CD4-positive, alpha-beta T cell treated with Interleukin-15 for 1 hour (primary cell): ENCODE results near the gene MUC5AC.
A peak's percentile ranks its signal among the peaks of the same experiment; 100 is the strongest.
"Not testable (repeated sequence)": the region's sequence is repeated elsewhere in the genome, so short reads cannot be mapped to it uniquely, and the experiment has no call there.

Experiments
- DNase-seq: peaks from one replicate; pipeline ENCODE4 v3.0.0-alpha.2; 2020

The MUC5AC gene

GRCh38 chr11:1163911-1164735, 6.4 kb downstream of the MUC5AC start:
- DNase-seq = peak; percentile 10

DNA sequence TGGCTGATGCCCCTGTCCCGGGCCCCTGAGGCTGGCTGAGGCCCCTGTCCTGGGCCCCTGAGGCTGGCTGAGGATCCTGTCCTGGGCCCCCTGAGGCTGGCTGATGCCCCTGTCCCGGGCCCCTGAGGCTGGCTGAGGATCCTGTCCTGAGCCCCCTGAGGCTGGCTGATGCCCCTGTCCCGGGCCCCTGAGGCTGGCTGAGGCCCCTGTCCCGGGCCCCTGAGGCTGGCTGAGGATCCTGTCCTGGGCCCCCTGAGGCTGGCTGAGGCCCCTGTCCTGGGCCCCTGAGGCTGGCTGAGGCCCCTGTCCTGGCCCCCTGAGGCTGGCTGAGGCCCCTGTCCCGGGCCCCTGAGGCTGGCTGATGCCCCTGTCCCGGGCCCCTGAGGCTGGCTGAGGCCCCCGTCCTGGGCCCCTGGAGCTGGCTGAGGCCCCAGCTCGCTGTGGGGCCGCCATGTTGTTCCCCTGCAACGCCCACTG, 7.1 kb downstream of the MUC5AC start:
- peak; percentile 9 for DNase-seq

DNA sequence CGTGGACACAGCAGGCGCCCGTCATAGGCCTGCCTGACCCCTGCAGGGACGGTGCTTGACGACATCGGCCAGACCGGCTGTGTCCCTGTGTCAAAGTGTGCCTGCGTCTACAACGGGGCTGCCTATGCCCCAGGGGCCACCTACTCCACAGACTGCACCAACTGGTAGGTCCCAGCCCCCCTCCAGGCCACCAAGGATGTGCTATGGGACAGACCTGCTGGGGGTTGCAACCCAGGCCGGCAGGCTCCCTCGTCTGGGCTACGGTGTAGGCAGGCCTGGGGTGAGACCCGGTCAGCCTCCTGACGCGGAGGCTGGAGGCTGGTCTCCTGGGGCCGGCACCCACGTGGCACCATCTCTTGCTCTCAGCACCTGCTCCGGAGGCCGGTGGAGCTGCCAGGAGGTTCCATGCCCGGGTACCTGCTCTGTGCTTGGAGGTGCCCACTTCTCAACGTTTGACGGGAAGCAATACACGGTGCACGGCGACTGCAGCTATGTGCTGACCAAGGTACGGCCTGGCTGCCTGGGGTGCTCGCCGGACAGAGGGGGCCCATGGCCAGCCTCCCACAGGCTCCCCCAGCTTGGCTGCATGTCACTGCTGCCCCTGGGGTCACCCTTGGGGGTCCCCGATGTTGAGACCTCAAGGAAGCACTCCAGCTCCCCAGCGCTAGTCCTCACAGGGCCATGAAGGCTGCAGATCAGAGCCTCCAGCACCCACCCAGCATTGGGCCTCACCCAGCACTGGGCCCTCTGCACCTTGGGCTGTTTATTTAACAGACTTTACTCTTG, 7.7 kb downstream of the MUC5AC start:
- DNase-seq = peak; percentile 15

DNA sequence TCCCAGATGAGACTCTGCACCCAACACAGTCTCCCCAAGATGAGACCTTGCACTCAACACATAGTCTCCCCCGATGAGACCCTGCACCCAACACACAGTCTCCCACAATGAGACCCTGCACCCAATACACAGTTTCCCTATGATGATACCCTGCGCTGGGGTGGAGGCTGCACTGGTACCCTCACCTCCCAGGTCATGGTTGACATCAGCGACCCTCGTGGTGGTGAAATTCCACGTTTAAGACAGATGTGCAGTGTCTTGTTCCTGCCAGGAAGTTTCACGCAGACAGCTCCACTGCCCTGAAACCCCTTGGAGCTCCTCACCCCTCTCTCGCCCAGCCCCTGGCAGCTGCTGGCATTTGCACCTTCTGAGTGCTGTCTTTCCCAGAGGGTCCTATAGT, 9.5 kb downstream of the MUC5AC start:
- DNase-seq = no peak

DNA sequence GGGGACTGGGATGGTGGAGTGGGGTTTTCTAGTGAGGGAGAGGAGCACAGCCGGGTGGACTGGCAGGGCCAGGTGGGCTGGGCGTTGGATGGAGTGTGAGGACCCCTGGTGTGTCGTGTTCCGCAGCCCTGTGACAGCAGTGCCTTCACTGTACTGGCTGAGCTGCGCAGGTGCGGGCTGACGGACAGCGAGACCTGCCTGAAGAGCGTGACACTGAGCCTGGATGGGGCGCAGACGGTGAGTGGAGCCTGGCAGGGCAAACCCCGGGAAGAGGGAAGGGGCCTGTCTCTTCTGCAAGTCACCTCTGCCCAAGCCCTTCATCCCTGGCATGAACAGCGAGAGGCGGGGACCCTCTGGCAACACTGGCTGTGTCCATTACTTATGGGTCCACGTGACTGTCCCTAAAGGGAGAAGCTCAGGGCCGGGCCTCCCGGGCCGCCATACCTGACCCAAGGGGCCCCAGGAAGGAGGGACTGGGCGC, 10.0 kb downstream of the MUC5AC start:
- no peak for DNase-seq

GRCh38 chr11:1168256-1168655, 10.5 kb downstream of the MUC5AC start:
- DNase-seq = no peak

DNA sequence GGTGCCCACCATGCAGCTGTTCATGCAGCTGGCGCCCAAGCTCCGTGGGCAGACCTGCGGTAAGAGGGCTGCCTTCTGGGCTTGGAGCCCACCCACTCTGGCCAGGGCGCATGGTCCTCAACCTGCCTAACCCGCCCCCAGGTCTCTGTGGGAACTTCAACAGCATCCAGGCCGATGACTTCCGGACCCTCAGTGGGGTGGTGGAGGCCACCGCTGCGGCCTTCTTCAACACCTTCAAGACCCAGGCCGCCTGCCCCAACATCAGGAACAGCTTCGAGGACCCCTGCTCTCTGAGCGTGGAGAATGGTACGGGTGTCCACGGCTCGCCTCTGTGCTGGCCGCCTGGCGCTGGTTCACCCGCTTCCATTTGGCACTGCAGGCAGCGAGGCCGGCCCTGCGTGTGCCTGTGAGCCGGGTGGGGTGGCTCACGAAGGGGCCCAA, 11.0 kb downstream of the MUC5AC start:
- no peak for DNase-seq

DNA sequence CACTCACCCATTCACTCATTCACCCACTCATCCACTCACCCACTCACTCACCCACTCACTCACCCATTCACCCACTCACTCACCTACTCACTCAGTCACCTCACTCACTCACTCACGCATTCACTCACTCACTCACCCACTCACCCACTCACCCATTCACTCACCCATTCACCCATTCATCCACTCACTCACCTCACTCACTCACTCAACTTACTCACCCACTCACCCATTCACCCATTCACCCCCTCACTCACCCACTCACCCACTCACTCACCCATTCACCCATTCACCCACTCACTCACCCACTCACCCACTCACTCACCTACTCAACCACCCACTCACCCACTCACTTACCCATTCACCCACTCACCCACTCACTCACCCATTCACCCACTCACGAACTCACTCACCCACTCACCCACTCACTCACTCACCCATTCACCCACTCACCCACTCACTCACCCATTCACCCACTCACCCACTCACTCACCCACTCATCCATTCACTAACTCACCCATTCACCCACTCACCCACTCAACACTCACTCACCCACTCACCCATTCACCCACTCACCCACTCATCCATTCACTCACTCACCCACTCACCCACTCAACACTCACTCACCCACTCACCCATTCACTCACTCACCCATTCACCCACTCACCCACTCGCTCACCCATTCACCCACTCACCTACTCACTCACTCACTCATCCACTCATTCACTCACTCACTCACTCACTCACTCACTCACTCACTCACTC, 13.7 kb downstream of the MUC5AC start:
- no peak for DNase-seq

DNA sequence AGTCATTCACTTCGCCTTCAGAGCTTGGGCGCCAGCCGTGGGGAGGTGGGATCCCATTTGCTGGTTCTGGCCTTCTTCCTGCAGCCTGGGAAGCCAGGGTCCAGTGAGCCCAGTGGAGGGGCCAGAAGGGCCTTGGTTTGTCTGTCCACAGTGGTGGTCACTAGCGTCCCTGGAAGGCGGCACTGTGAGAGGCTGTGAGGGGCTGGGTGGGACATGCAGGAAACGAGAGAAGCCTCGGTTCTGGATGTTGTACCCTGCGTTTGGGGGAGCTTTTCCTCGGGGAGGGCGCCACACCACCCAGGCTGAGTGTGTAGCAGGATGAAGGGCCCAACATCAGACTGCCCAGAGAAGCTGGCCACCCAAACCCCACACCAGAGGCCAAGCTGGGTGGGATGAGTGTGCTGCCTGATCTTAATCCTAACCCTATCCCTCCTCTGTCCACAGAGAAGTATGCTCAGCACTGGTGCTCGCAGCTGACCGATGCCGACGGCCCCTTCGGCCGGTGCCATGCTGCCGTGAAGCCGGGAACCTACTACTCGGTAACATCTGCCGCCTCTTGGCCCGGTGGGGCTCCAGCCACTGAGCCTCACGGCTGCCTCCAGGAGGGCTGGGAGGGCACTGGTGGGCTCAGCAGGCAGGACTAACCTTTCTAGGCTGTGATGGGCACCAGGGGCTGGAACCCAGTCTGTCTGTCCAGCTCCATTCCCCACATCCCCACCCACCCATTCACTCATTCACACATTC, 14.4 kb downstream of the MUC5AC start:
- DNase-seq = no peak

GRCh38 chr11:1172729-1173117, 15.0 kb downstream of the MUC5AC start:
- DNase-seq = no peak

- DNase-seq = not testable (repeated sequence)
Measured at GRCh38 chr11:1173396-1173795, 15.6 kb downstream of the MUC5AC start.

DNA sequence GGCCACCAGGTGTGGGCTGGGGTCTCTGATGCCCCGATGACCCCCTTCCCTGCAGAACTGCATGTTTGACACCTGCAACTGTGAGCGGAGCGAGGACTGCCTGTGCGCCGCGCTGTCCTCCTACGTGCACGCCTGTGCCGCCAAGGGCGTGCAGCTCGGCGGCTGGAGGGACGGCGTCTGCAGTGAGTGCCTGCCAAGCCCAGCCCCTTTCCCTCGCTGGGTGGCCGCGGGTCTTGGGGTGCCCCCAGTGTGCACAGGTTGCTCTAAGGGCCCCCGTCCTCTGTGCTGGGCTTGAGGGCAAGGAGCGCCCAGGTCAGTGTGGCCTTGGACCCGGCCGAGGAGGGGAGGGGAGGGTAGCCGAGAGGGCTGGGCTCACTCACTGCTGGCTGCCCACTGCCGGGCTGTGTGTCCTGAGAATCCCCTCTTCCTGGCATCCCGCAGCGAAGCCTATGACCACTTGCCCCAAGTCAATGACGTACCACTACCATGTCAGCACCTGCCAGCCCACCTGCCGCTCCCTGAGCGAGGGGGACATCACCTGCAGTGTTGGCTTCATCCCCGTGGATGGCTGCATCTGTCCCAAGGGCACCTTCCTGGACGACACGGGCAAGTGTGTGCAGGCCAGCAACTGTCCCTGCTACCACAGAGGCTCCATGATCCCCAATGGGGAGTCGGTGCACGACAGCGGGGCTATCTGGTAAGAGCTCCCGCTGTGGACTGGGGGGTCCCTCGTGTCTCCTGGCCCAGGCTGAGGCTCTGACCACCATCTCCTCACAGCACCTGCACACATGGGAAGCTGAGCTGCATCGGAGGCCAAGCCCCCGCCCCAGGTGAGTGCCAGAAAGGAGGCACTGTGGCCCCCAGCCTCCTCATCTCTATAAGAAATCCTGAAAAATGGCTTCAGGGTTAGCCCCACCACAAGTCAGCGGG, 17.0 kb downstream of the MUC5AC start:
- no peak for DNase-seq

- DNase-seq = no peak
Measured at GRCh38 chr11:1175461-1176223, 17.9 kb downstream of the MUC5AC start.

- DNase-seq = no peak
Measured at GRCh38 chr11:1176224-1177019, 18.7 kb downstream of the MUC5AC start.

- DNase-seq = no peak
Measured at GRCh38 chr11:1177020-1177770, 19.4 kb downstream of the MUC5AC start.

- no peak for DNase-seq
Measured at GRCh38 chr11:1177771-1178090, 20.0 kb downstream of the MUC5AC start.

DNA sequence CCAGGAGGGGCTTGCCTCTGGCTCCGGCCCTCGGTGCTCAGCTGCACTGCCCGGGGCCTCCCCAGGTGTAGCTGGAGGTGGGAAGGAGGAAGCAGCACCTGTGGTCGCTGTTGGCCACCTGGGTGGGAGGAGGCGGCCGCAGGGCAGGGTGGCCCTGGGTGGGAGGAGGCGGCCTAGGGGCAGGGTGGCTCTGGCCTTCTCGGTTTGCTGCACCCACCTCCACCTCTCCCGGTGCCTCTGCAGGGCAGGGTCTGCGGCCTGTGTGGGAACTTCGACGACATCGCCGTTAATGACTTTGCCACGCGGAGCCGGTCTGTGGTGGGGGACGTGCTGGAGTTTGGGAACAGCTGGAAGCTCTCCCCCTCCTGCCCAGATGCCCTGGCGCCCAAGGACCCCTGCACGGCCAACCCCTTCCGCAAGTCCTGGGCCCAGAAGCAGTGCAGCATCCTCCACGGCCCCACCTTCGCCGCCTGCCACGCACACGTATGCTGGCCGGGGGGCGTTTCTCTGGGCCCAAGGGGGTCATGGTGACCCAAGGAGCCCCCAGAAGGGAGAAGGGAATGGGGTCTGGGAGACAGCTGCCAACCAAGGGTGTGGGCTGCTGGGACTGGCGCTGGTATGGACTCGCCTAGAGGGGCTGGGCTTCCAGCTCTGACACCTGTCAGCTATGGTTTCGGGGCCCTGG, 20.6 kb downstream of the MUC5AC start:
- DNase-seq = no peak

DNA sequence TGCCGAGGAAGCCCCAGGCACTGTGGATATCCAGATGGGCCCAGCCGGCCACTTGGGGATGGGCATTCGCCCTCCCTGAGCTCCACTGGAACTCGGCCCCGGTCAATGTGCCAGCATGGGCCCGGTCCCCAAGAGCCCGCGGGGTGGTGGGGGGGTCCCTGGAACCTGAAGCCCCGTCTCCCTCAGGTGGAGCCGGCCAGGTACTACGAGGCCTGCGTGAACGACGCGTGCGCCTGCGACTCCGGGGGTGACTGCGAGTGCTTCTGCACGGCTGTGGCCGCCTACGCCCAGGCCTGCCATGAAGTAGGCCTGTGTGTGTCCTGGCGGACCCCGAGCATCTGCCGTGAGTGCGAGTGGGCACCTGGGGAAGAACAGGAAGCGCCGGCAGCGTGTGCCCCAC, 21.2 kb downstream of the MUC5AC start:
- no peak for DNase-seq
